NB4 (cell line): ENCODE measurements around the gene NINJ1.

ENCODE experiments used
- DNase-seq: peaks from one replicate; pipeline ENCODE4 v3.0.0; 2010; ENCODE audit warnings: low read depth
- H3K4me3 ChIP-seq: one replicate; pipeline ENCODE4 v1.5.1; 2011; ENCODE audit warnings: mild to moderate bottlenecking, low read depth, low read length, moderate library complexity
- CTCF ChIP-seq: IDR thresholded peaks from one replicate; pipeline ENCODE4 v1.5.1; 2012; ENCODE audit warnings: low read depth, low read length
- MYC ChIP-seq: IDR thresholded peaks from 2 replicates; pipeline ENCODE4 v1.6.1; 2011; ENCODE audit warnings: low read depth, low read length
- POLR2A ChIP-seq: IDR thresholded peaks from 2 replicates; pipeline ENCODE4 v1.6.1; 2011; ENCODE audit warnings: mild to moderate bottlenecking; ENCODE audit not compliant: insufficient read length; ENCODE audit errors: extremely low read depth
- TF ChIP-seq, protein P1 (sequence below): IDR thresholded peaks from 2 replicates; pipeline ENCODE4 v1.6.1; 2011; ENCODE audit warnings: low read depth, low read length

The NINJ1 gene

DNA sequence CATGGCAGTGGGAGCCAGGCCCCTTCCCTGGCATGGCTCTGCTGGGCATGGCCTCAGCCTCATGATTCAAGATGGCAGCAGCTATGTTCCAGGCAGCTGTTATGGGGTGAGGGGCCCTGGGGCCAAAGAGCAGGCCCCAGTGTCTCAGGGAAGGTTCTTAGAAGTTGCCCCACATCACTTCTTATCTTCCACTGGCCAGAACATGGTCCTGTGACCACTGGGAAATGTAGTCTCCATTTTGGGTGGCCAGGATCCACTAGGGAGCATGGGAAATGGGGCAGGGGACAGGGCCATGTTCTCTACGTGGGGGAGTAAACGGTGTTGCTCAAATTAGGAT lies 57.3 kb downstream of the NINJ1 start:
- no peak overlapping the region for H3K4me3 ChIP-seq
- TF ChIP-seq CTCF (no peak), POLR2A (no peak), MYC (no peak)
- TF ChIP-seq, protein P1, sequence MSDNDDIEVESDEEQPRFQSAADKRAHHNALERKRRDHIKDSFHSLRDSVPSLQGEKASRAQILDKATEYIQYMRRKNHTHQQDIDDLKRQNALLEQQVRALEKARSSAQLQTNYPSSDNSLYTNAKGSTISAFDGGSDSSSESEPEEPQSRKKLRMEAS, result no peak
- no peak for DNase-seq

GRCh38 chr9:93076101-93076791 lies 57.8 kb downstream of the NINJ1 start:
- no peak overlapping the region for H3K4me3 ChIP-seq
- TF ChIP-seq, protein P1, result no peak
- no peak for TF ChIP-seq CTCF
- TF ChIP-seq MYC, result no peak
- TF ChIP-seq POLR2A, result no peak
- no peak for DNase-seq

GRCh38 chr9:93072383-93072795 lies 61.7 kb downstream of the NINJ1 start:
- DNase-seq, result no peak
- no peak overlapping the region for H3K4me3 ChIP-seq
- TF ChIP-seq, protein P1, result no peak
- no peak for TF ChIP-seq MYC
- TF ChIP-seq CTCF, result no peak
- no peak for TF ChIP-seq POLR2A
